ENCODE data around the gene SETD7. TPM values are rescaled to one million over a fixed set of nuclear protein-coding genes. Genes with fewer than 3 reads are reported as not detected.

SETD7 gene
- total RNA-seq, 2 experiments from 2014 or later: 10.4 to 12.1 TPM

- ChIA-PET POLR2A (no interaction called here), CTCF (no interaction called here)
- Mint-ChIP-seq H3K27me3 (no peaks in the 10 kb centered on the region), H3K4me3 (no peak overlapping the region), H3K36me3 (ENCODE audit: low read depth) (peaks cover 30% of the 10 kb centered on the region), H3K9me3 (no peaks in the 10 kb centered on the region), H3K27ac (no peak overlapping the region), H3K4me1 (ENCODE audit: low read depth) (no peaks in the 10 kb centered on the region)
- no peak for TF ChIP-seq CTCF (IDR thresholded peaks at IDR 0.05)
- intact Hi-C loops (cut with micrococcal nuclease): no loop called here
- no peak for DNase-seq
- no peak for ATAC-seq
Measured at GRCh38 chr4:139511320-139511719, 44.7 kb downstream of the SETD7 start.

- no peaks in the 10 kb centered on the region for H3K4me1 Mint-ChIP-seq (ENCODE audit: low read depth)
- H3K36me3 Mint-ChIP-seq (ENCODE audit: low read depth): peaks cover 21% of the 10 kb centered on the region
- ChIA-PET POLR2A (no interaction called here), CTCF (interaction anchor here (0.6 to 1.3 kb wide), 4 partner anchors 9 to 98 kb away, joined by 3 to 4 read pairs (median 3); no protein-coding TSS in a partner anchor)
- no peaks in the 10 kb centered on the region for H3K27me3 Mint-ChIP-seq
- H3K4me3 Mint-ChIP-seq: no peak overlapping the region
- DNase-seq (no peak), ATAC-seq (no peak)
- intact Hi-C loops (cut with micrococcal nuclease): no loop called here
- no peaks in the 10 kb centered on the region for H3K9me3 Mint-ChIP-seq
- TF ChIP-seq CTCF (IDR thresholded peaks at IDR 0.05): no peak
- no peak overlapping the region for H3K27ac Mint-ChIP-seq
Measured at GRCh38 chr4:139509727-139510410, 46.1 kb downstream of the SETD7 start.

GRCh38 chr4:139508581-139509237, 47.3 kb downstream of the SETD7 start:
- CTCF ChIA-PET: no interaction called here
- POLR2A ChIA-PET: no interaction called here
- Mint-ChIP-seq H3K9me3 (no peaks in the 10 kb centered on the region), H3K27me3 (no peaks in the 10 kb centered on the region), H3K36me3 (ENCODE audit: low read depth) (peaks cover 20% of the 10 kb centered on the region), H3K4me1 (ENCODE audit: low read depth) (no peaks in the 10 kb centered on the region), H3K4me3 (no peak overlapping the region), H3K27ac (no peak overlapping the region)
- ATAC-seq (no peak), DNase-seq (no peak)
- intact Hi-C loops (cut with micrococcal nuclease): no loop called here
- TF ChIP-seq CTCF (IDR thresholded peaks at IDR 0.05): no peak

- ATAC-seq: no peak
- no peaks in the 10 kb centered on the region for H3K9me3 Mint-ChIP-seq
Measured at GRCh38 chr4:139506774-139507173, 49.2 kb downstream of the SETD7 start.

More at GRCh38 chr4:139506774-139507173, 49.2 kb downstream of the SETD7 start:
- DNase-seq: no peak
- Mint-ChIP-seq H3K36me3 (ENCODE audit: low read depth) (peaks cover 14% of the 10 kb centered on the region), H3K4me3 (no peak overlapping the region), H3K27ac (no peak overlapping the region), H3K4me1 (ENCODE audit: low read depth) (no peaks in the 10 kb centered on the region), H3K27me3 (no peaks in the 10 kb centered on the region)
- intact Hi-C loops (cut with micrococcal nuclease): no loop called here
- TF ChIP-seq CTCF (IDR thresholded peaks at IDR 0.05): no peak
- ChIA-PET CTCF (no interaction called here), POLR2A (no interaction called here)
